T-helper 22 cell (primary cell): Measurements from ENCODE around the gene SEL1L.
"Not testable (repeated sequence)": the region's sequence is repeated elsewhere in the genome, so short reads cannot be mapped to it uniquely, and the experiment has no call there.

Experiments used
- DNase-seq: peaks from one replicate; pipeline ENCODE4 v3.0.0-alpha.2; 2020; ENCODE audit warnings: low read depth

The SEL1L gene

DNA sequence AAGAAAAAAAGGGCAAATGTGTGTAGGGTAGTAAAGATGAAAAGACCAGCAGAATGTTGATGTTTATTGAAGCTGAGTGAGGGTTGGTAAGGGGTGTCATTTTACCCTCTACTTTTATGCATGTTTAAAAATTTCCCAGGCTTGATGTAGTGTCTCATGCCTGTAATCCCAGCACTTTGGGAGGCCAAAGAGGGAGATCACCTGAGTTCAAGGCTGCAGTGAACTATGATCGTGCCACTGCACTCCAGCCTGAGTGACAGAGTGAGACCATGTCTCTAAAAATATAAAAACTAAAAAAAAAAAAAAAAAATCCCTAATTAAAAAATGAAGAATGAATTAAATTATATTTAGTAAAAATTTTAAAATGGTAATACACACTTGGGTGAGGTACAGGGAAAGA is 8.5 kb downstream of the SEL1L start:
- DNase-seq, result no peak

DNA sequence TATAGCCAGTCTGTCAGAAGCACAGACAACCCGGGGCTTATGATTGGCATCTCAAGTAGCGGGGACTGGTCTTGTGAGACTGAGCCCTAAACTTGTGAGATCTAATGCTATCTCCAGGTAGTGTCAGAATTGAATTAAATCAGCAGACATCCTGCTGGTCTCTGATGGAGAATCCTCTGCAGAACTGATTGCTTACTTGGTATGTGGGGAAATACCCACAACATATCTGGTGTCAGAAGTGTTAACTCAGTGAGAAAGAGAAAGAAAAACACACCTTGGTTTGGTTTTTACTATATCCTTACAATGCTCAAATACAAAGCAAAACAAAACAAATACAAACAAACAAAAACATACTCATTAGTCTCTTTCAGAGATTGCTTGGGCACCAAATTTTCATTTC is 10.0 kb downstream of the SEL1L start:
- no peak for DNase-seq

DNA sequence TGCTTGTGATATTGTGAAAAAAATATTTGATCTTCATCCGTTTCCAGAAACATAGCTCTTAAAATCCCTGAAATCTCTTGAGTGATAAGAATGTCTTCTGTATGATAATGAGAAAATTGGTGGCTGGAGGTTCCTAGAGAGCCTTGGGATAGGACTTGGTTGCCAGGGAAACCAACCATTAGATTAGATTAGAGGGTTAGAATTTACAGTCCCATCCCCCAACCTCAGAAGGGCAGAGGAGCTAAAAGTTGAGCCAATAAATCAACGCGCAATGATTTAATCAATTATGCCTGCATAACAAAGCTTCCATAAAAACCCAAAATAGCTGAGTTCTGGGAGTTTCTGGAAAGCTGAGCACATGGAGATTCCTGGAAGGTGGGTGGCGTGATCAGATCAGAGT is 10.6 kb downstream of the SEL1L start:
- no peak for DNase-seq

DNA sequence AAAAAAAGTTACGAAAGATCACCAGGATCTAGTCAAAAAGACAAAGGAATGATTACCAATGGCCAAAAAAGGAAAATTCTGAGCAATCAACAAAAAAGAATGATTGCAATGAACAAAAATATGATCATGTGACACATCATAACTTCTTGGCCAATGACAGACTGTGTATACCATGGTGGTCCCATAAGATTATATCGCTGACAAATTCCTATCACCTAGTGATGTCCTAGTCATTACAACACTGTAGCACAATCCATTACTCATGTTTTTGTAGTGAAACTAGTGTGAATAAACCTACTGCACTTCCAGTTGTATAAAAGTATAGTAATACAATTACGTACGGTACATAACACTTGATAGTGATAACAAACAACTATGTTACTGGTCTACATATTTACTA is 12.3 kb downstream of the SEL1L start:
- DNase-seq, result no peak

DNA sequence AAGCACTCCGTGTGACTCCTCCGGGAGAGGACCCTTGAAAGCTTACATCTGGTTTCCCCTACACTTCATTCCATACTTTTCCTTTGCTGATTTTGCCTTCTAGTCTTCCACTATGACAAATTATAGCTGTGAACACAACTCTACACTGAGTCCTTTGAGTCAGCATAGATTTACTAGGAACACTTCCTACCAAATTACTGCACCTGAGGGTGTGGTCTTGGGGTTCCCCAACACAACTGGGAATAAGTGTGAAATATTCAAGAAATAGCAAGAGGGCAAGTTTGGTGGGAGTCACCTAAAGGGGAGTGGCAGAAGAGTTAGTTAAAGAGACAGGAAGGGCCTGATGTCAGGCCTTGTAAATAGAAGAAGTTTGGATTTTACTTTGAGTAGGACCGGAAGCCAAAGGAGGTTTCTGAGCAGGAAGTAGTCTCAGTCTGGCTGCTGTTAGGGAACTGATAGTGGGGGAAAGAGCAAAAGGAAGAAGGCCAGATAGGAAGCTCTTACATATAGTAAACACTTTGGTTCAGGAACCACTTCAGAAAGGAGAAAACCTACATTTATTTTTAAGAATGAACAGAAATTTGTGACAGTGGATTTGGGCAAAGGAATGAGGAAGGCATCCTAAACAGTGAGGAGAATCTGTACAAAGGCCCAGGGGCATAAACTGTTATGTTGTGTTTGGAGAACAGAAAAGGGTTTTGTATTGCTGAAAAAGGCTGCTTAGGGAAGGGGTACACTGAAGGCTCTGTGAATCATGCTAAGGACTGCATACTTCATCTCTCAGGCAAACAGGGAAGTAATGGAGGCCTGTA is 14.2 kb downstream of the SEL1L start:
- no peak for DNase-seq

DNA sequence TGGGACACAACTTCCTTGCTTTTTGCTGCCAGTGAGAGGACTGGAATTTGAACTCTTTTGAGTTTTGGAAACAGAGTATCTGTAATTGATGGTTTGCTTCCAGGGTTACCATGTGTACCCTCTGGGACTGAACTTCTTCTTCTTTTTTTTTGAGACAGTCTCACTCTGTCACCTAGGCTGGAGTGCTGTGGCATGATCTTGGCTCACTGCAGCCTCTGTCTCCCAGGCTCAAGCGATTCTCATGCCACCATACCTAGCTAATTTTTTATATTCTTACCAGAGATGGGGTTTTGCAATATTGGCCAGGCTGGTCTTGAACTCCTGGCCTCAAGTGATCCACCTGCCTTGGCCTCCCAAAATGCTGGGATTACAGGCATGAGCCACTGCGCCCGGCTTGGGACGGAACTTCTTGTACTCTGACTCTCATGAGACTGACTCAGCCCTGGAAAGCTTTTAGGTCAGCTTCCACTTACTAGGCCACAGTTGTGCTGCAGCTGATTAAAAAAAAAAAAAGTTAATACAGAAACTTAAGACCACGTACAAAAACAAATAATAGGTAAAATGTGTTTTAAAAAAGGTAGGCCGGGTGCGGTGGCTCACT is 15.8 kb downstream of the SEL1L start:
- DNase-seq, result no peak

DNA sequence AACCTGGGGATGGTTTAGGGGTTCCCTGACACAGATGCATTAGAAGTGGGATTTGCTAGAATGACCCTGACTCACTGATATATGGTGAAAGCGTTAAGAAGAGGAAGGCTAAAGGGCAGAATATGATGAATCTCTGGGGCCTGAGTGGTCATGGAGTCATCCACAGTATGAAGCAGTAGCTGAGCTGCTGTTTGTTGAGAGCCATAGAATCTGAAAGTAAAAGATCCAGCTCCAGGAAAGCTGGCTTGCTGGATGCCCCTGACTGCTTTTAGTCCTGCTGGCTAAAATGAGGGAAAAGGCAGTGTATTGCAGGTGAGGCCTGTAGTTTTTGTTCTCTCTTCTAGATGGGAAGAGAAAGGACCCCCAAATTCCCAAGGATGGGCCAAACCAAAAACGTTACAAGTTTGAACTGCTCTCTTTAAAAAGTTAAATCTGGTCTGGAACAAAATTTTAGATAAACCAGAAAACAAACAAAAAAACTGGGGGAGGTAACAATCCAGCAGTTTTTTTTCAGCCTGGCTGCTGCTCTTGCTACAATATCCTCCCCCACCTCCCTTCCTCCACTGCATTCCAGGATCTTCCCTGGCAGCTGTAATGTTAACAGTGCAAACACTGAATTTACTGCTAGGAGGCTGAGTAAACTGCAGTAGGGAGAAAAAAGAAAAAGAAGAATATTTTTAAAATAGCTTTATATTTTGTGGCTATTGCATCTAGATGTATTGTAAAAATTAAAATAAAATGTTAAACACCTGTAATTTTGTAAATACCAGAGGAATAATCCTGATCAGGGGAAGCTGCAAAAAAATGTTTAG is 16.5 kb downstream of the SEL1L start:
- no peak for DNase-seq

DNA sequence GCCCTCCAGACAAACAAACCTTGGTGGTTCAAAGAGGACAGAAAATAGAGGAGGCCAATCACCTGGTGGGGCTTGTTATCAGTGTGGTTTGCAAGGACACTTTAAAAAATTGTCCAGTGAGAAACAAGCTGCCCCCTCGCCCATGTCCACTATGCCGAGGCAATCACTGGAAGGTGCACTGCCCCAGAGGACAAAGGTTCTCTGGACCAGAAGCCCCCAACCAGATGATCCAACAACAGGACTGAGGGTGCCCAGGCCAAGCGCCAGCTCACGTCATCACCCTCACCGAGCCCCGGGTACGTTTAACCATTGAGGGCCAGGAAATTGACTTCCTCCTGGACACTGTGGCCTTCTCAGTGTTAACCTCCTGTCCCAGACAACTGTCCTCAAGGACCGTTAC is 17.7 kb downstream of the SEL1L start:
- not testable (repeated sequence) for DNase-seq

DNA sequence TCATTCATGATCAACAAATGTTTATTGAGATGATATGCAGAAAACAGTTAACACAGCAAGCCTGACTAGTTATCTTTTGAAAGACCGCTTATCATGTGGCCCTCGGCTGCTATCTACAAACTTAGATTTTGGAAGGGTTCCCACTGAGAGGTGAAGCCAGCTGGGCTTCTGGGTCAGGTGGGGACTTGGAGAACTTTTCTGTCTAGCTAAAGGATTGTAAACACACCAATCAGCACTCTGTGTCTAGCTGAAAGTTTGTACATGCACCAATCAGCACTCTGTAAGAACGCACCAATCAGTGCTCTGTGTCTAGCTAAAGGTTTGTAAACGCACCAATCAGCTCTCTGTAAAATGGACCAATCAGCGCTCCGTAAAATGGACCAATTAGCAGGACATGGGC is 20.8 kb downstream of the SEL1L start:
- not testable (repeated sequence) for DNase-seq

DNA sequence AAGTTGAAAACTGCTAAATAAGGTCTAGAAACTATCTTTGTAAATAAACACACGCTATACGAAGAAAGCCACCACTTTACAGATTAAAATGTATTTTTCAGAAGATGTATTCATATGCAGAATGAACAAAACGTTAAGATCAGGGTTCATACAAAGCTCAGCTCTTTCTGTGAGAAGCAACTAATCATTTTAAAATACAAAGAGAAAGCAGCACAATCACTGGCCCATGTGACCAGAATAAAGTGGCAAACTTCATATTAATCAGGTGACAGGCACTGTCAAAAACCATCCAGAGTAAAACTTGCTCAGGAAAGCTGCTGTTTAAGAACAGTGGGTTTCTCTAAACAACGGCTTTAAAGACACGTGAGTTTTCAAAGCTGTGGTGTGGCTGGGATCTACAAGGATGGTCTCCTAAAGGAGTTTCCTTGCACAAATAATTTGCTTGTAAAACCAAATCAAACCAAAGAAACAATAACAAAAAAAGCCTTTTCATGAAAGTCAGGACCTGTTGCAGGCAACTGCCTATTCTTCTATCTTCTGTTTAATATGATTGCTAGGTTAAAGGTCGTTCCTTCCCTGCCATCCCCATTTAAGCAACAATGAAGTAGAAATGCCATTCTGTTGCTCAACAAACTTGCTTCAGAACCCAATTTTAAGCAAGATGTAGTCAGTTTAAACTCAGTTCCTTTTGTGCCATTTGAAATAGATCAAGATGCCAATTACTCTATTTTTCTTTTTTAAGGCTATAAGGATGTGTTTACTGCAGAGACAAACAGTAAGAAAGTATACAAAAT is 22.3 kb downstream of the SEL1L start:
- no peak for DNase-seq

DNA sequence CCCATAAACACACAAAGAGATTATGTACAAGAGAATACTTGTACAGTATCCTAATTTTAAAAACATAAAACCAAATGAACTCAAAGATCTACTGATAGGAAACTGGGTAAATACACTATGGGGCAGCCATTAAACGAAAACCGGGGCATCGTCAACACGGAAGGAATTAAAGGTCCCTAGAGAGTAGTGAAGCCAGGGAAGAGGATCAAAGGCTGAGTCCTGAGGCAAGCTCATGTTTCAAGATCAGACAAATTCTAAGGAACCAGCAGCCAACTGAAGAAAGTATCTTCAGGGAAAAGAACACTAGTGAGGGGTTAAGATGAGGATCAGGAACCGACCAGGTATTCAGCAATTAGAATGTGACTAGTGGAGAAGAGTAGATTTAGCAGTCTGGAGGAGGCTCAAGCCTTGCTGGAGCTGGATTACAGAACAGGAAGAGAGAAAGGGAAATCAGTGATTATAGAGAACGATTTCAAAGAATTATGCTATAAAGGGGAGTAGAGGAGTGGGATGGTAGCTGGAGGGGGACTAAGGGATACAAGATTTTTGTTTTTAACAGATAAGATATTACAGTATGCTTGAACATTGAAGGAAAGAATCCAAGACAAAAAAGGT is 23.7 kb downstream of the SEL1L start:
- no peak for DNase-seq

DNA sequence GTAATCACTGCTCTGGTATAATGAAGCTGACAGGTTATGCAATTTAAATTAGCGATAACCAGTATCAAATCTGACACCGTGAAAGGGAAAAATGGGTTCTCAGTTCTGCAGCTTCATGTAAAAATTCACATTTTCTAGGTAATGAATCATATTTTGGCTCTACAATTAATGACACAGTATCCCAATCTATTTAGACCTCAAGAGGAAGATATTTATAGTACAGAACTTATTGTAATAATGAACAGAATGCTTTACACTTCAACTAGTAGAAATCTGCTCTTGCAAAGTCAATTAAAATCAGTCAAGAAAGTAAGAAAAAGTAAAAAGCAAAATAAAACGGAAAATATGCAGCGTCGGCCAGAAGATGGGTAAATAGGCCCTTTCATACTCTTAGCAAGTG is 24.3 kb downstream of the SEL1L start:
- no peak for DNase-seq

DNA sequence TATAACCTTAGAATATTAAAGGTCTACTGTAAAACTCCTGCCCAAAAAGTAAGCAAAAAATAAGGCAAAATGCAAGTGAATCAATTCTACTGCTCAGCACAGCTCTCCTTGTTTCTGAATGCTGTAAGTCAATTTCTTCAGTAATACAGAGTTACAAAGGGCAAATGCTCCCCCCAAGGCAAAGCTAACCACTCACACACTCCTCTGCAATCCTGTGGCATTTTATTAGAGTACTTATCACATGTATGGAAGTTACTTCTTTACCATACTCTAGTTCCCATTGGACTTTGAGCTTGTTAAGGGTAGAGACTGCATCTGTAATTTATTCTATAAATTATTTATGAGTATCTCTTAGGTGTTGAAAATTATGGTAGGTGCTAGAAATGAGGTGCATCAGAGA is 27.2 kb downstream of the SEL1L start:
- no peak for DNase-seq

DNA sequence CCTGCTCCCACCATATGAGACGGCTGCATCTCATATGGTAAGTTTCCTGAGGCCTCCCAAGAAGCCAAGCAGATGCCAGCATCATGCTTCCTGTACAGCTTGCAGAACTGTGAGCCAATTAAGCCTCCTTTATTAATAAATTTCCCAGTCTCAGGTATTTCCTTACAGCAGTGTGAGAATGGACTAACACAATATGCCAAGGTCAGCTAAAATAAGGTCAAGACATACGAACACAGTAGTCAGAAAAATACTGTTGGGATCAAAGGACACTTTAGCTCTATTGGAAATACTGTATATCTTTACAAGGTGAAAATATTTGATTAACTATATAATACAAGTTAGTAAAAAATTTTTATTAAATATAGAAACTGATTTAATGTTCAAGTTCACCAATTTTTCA is 28.8 kb downstream of the SEL1L start:
- DNase-seq, result no peak

DNA sequence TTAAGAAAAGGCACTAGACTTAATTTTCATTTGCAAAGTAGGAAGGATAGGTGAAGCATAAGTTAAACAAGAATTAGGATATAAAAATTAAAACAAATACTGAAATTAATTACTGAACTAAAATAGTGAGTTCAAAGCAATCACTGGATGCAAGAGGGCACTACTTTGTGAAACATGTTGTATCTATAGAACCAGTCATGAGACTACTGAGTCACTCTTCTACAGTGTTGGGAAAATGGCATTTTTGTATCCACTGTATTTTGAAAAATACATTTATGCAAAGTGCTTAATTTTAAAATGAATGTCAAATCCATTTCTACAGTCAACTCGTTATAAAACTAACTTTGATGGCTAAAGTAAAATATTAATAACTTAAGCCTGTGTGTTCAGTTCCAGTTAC is 47.9 kb downstream of the SEL1L start:
- DNase-seq, result no peak

DNA sequence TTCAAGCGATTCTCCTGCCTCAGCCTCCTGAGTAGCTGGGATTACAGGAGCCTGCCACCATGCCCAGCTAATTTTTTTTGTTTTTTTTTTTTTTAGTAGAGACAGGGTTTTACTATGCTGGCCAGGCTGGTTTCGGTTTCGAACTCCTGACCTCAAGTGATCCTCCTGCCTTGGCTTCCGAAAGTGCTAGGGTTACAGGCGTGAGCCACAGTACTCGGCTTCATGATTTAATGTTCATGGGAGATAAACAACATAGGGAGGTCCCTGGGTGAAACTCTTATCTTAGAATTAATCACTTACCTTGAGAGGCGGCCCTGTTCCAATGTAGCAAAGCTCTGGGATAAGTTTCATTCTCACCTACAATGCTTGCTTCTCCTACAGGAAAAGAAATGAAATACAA is 48.3 kb downstream of the SEL1L start:
- DNase-seq, result no peak

DNA sequence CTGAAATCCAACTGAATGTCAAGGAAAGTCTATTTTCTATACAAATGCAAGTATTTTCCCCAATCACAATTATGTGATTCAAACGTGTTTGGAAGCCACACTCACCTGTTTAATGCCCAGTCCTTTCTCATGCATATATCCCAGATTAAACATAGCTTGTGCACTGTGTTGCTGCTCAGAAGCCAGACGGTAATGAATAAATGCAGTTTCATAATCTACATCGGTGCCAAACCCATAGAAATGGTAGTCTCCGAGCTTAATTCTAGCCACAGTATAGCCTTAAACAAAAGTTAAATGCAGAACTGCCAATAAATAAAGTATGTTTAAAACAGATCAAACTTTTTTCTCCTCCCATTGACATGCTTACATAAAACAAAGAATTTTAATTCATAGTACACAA is 49.5 kb downstream of the SEL1L start:
- DNase-seq, result no peak

DNA sequence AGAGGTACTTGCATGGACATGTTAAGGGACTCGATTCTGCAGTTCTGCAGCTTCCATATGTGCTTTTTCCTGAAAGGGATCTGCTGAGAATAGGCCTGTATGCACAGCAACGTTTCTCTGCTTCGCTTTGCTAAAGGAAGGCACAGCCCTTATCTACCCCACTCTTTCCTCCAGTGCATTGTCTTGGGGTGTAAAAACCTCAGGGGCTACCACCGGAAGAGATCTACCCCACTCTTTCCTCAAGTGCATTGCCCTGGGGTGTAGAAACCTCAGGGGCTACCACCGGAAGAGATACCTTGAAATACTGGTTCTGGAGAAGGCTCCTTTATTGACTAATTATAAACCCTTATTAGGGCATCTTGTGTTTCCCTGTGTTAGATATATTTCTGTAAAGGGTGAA is 52.9 kb downstream of the SEL1L start:
- no peak for DNase-seq

DNA sequence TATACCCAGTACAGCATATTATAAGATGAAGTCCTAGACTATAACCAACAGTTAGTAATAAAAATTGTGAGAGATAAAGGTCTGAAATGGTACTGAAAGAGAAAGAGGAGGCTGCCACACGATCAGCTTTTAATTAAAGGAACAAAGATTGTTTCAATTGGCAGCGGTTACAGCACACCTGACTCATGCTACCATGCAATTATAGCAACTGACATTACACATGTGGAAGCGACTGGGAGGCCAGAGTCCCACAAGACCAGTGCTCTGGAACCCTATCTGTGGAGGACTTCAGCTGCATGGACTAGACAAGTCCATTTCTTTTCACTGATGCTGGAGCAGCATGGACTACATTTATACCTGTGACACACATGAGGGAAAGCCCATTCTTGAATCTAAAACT is 55.2 kb downstream of the SEL1L start:
- DNase-seq, result no peak

DNA sequence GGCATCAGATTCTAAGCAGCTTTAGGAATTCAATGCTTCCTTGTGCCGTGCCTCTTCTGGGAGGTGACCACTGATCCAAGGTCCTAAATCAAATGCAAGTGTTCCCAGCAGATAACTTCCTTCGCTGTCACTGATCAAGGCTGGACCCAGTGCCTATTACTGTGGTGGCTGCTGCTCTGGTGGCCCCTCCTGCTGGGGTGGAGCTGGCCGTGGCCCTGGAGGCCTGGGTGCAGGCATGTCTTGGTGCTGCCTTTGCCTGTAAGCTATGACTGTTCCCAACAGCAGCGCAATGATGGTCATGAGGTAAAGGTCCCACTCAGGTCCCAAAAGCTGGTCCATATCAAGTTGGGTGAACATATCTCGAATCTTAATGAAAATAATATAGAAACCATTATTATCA is 56.8 kb downstream of the SEL1L start:
- no peak for DNase-seq

DNA sequence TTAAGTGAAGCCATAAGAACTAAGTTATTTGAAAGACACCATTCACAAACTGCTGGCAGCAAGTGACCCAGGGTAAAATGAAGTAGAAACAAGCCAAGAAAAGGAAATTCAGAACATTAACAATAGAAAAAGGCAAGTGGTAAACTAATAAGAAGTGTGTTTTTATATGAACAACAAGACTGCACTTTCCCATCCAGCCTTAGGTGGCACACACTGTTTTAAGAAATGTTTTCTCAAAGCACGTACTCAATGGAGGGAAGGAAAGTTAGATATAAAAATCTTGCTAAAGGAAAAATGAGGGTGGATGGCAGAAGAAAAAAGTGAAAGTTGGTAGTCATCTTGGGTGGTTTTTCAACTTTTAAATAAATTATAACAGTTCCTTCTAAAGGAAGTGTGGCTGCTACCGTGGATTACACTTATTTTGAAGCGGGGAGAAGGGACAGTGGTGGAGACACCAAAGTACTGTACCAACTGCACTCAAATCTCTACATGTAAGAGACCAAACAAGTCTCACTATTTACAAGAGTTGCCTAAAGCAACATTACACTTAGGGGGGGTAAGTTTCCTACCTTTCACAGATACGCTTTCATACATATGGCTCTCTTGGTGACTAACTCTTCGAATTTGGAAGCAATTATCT is 58.8 kb downstream of the SEL1L start:
- DNase-seq, result no peak

DNA sequence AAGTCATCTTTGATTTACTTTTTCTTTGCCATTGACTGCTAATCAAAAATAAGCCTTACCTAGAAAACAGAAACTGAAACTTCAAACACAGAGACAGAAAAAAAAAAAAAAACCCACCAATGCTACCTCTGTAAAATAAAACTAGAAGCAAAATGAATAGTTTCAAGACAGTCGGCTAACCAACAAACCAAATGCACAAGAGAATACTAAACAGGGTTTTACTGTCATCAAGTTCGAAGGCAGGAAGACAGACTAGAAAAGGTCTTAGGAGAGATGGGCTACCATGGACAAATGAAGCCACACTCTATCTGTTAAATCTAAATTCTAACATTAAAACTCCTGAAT is 59.5 kb downstream of the SEL1L start:
- no peak for DNase-seq
